Measurements from ENCODE around the gene ZFYVE27.

The ZFYVE27 gene

DNA sequence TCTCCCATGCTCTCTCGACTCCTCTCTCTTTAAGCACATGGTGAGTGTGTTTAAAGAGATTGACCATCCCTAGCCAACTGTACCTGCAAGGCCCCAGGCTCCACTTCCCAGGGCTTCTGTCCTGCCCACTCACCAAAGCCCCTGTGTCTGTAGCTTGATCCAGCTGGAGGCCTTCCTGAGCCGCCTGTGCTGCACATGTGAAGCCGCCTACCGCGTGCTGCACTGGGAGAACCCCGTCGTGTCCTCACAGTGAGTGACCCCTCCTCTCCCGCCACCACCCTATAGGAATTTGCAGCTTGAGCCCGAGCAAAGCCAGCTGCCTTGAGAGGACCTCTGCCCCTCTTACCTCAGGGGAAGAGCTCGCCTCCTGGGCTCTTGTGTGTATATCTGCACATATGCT lies 11.2 kb downstream of the ZFYVE27 start:
- H3K4me3 ChIP-seq (ENCODE audit: low read length): no peak overlapping the region
- DNase-seq (ENCODE audit: low read depth): no peak
- TF ChIP-seq, protein P1, sequence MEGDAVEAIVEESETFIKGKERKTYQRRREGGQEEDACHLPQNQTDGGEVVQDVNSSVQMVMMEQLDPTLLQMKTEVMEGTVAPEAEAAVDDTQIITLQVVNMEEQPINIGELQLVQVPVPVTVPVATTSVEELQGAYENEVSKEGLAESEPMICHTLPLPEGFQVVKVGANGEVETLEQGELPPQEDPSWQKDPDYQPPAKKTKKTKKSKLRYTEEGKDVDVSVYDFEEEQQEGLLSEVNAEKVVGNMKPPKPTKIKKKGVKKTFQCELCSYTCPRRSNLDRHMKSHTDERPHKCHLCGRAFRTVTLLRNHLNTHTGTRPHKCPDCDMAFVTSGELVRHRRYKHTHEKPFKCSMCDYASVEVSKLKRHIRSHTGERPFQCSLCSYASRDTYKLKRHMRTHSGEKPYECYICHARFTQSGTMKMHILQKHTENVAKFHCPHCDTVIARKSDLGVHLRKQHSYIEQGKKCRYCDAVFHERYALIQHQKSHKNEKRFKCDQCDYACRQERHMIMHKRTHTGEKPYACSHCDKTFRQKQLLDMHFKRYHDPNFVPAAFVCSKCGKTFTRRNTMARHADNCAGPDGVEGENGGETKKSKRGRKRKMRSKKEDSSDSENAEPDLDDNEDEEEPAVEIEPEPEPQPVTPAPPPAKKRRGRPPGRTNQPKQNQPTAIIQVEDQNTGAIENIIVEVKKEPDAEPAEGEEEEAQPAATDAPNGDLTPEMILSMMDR (IDR thresholded peaks at IDR 0.05; ENCODE audit: insufficient read depth, low read depth, low read length, missing control alignments): no peak

DNA sequence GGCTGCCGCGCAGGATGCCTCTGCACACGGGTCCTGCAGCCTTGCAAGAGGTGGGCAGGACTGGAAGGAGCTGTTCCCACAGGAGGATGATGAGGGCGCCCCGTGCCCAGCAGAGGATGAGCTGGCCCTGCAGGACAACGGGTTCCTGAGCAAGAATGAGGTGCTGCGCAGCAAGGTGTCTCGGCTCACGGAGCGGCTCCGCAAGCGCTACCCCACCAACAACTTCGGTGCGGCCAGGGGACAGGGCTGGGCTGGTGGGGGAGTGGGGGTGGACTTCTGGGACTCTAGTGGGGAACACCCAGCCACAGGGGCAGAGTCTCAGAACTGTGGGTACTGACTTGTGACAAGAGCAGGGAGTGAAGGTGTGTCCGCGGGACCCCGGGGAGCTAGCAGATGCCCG lies 16.0 kb downstream of the ZFYVE27 start:
- H3K4me3 ChIP-seq (ENCODE audit: low read length): no peak overlapping the region
- TF ChIP-seq, protein P1 (IDR thresholded peaks at IDR 0.05; ENCODE audit: insufficient read depth, low read depth, low read length, missing control alignments): no peak
- no peak for DNase-seq (ENCODE audit: low read depth)

GRCh38 chr10:97754726-97755125 lies 17.8 kb downstream of the ZFYVE27 start:
- no peak overlapping the region for H3K4me3 ChIP-seq (ENCODE audit: low read length)
- TF ChIP-seq, protein P1 (IDR thresholded peaks at IDR 0.05; ENCODE audit: insufficient read depth, low read depth, low read length, missing control alignments): no peak
- DNase-seq (ENCODE audit: low read depth): no peak

DNA sequence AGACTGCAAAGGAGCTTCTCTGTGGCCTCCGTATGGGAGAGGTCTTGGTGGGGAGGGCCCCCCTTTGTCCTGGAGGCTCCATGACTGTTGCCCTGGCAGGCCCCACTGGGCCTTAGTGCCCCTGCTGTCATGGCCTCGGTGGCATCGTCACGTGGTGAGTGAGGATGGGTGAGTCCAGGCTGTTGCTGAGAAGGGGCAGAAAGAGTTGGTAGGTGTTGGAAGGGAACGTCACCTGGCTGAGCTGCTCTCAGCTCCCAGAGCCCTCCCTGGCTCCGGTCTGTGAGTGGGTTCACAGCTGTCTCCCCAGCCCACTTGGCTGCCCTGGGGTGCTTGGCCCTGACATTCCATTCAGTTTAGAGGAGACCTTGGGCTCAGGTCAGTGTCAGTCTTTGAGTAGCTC lies 18.8 kb downstream of the ZFYVE27 start:
- no peak overlapping the region for H3K4me3 ChIP-seq (ENCODE audit: low read length)
- TF ChIP-seq, protein P1 (IDR thresholded peaks at IDR 0.05; ENCODE audit: insufficient read depth, low read depth, low read length, missing control alignments): no peak
- no peak for DNase-seq (ENCODE audit: low read depth)

- no peak overlapping the region for H3K4me3 ChIP-seq (ENCODE audit: low read length)
- DNase-seq (ENCODE audit: low read depth): no peak
- TF ChIP-seq, protein P1 (IDR thresholded peaks at IDR 0.05; ENCODE audit: insufficient read depth, low read depth, low read length, missing control alignments): no peak
Observed at GRCh38 chr10:97757471-97757870, 20.5 kb downstream of the ZFYVE27 start.

DNA sequence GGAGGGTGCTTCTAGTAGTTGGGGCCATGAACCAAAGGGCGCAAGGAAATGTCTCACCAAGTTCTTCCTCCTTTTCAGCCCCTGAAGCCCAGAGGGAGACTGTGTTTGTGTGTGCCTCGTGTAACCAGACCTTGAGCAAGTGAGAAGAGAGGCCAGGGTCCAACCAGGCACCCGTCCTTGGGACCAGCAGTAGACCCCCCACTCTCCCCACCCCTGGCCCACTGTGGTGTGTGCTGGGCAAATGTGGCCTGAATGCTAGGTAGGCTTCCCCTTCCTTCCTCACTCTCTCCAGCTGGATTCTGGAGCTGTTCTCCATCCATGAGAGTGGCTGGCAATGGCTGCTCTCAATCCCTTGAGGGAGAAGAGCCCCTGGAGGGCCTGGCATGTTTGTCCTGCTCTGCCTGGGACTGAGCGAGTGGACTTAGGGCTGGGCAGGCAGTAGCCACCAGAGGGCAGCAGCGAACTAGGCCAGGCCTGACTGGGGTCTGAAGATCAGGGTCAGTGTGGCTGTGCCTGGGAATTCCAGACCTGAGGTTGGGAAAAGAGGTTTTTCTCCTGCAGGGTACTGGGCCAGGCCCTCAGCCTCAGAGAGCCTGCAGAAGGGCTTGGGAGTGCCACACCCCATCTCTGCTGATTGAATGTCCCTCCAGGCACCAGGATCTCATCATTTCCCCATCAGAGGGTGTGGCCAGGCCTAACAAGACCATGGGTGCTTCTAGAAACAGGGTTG lies 22.4 kb downstream of the ZFYVE27 start:
- TF ChIP-seq, protein P1 (IDR thresholded peaks at IDR 0.05; ENCODE audit: insufficient read depth, low read depth, low read length, missing control alignments): peak; percentile 88
- peak; percentile 59 for DNase-seq (ENCODE audit: low read depth)
- H3K4me3 ChIP-seq (ENCODE audit: low read length): no peak overlapping the region

- H3K4me3 ChIP-seq (ENCODE audit: low read length): no peak overlapping the region
- no peak for DNase-seq (ENCODE audit: low read depth)
- TF ChIP-seq, protein P1 (IDR thresholded peaks at IDR 0.05; ENCODE audit: insufficient read depth, low read depth, low read length, missing control alignments): no peak
Observed at GRCh38 chr10:97759946-97760345, 23.0 kb downstream of the ZFYVE27 start.
